GM19467 (cell line): ENCODE data around the gene DHX58.
"Not testable (repeated sequence)": the region's sequence is repeated elsewhere in the genome, so short reads cannot be mapped to it uniquely, and the experiment has no call there.

Source experiments
- ATAC-seq: cut with Tn5 transposase; IDR thresholded peaks from one replicate; pipeline ENCODE4 v1.9.1; 2021; ENCODE audit warnings: mild to moderate bottlenecking, moderate library complexity; ENCODE audit not compliant: unreplicated experiment

Gene DHX58

GRCh38 chr17:42112552-42113176 is at the start of gene DHX58:
TSS of gene DHX58 (minus strand) at chr17:42112714. CDS start at chr17:42111892, 822 bp downstream.
- ATAC-seq = peak; percentile 64

- no peak for ATAC-seq
Observed at GRCh38 chr17:42160531-42160910, 48.0 kb upstream of the DHX58 start.

- ATAC-seq = no peak
Observed at GRCh38 chr17:42159796-42160530, 47.4 kb upstream of the DHX58 start.

GRCh38 chr17:42155614-42156045 is 43.1 kb upstream of the DHX58 start:
- ATAC-seq = no peak

- no peak for ATAC-seq
Observed at GRCh38 chr17:42153919-42154742, 41.6 kb upstream of the DHX58 start.

GRCh38 chr17:42146911-42147607 is 34.5 kb upstream of the DHX58 start:
- ATAC-seq = no peak

GRCh38 chr17:42143138-42143537 is 30.6 kb upstream of the DHX58 start:
- not testable (repeated sequence) for ATAC-seq

GRCh38 chr17:42142371-42142896 is 29.9 kb upstream of the DHX58 start:
- ATAC-seq = no peak

- no peak for ATAC-seq
Observed at GRCh38 chr17:42141382-42141781, 28.9 kb upstream of the DHX58 start.

- not testable (repeated sequence) for ATAC-seq
Observed at GRCh38 chr17:42140690-42141089, 28.2 kb upstream of the DHX58 start.

- ATAC-seq = no peak
Observed at GRCh38 chr17:42138749-42139492, 26.4 kb upstream of the DHX58 start.

GRCh38 chr17:42136654-42137051 is 24.1 kb upstream of the DHX58 start:
- no peak for ATAC-seq

GRCh38 chr17:42135664-42136653 is 23.4 kb upstream of the DHX58 start:
- ATAC-seq = no peak

GRCh38 chr17:42135151-42135550 is 22.6 kb upstream of the DHX58 start:
- ATAC-seq = no peak

- peak; percentile 50 for ATAC-seq
Observed at GRCh38 chr17:42133461-42134041, 21.0 kb upstream of the DHX58 start.

- ATAC-seq = no peak
Observed at GRCh38 chr17:42132941-42133340, 20.4 kb upstream of the DHX58 start.

GRCh38 chr17:42131981-42132432 is 19.5 kb upstream of the DHX58 start:
- ATAC-seq = no peak

GRCh38 chr17:42131232-42131631 is 18.7 kb upstream of the DHX58 start:
- ATAC-seq = no peak
